NCI-H146 treated with DMSO at 0.1 percent for 48 hours (cell line): ENCODE data around the gene PEMT.
A peak's percentile ranks its signal among the peaks of the same experiment; 100 is the strongest.
"Not testable (repeated sequence)": the region's sequence is repeated elsewhere in the genome, so short reads cannot be mapped to it uniquely, and the experiment has no call there.

Experiments
- DNase-seq: peaks from one replicate; lab custom pipeline; 2025; ENCODE audit not compliant: unreplicated experiment; lab: John Stamatoyannopoulos, UW

PEMT gene

GRCh38 chr17:17492085-17492484 is 99.4 kb downstream of the PEMT start:
- no peak for DNase-seq

GRCh38 chr17:17491546-17491988 is 99.9 kb downstream of the PEMT start:
- DNase-seq = no peak

- DNase-seq = no peak
These were observed 100.5 kb downstream of the PEMT start for GRCh38 chr17:17491031-17491471.

DNA sequence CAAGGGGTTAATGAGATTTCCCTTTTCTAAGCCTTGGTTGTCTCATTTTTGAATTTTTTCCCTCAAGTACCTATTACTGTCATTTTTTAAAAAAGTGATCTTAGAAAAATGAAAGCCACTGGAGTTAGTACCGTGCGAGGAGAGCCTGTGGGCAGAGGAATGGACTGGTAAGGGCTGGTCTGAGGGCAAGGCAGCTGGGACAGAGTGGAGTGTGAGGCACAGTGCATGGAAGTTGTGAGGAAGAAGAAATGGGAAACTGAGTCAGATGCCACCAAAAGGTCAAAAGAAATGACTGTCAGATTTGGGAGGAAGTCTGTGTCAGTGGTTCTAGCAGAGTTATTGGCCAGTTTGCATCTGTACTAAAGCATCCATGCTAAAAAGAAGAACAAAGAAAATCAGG is 103.5 kb downstream of the PEMT start:
- no peak for DNase-seq

- not testable (repeated sequence) for DNase-seq
These were observed 105.1 kb downstream of the PEMT start for GRCh38 chr17:17486416-17486815.

DNA sequence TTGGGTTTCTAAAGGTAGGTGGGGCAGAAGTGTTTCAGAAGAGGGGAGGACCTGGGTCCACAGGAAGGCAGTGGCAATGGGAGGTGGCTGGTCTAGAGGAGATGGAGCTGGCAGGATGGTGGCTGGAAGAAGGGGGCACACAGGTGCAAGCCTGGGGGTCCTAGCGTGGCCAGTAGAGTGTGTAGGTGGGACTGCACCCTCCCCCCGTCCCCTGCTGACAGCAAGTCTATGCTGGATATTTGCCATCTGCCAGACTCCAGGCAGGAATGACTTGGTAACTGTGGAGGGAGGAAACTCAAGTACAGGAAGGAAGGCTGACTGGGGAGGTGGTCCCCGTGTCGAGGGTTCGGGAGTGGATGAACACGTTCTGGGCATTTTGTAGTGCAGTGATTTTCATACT is 106.1 kb downstream of the PEMT start:
- no peak for DNase-seq

DNA sequence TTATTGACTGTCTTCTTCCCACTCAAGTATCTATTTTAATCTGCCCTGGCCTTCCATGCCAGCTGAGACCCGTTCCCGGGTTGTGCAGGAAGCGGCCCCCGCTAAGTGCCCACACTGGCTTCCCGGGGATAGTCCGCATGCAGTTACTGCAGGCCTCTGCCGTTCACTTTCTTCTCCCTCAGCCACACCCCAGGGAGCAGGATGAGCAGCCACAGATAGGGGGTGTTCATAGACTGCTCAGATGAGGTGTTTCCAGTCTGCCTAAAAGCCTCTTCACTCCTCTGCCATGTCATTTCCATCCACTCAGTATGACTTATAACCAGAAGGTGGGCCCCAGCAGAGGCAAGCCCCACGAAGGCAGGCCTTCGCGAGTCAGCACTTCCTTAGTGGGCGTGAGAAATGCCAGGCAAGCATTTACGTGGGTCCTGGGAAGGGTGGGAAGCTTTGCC is 107.0 kb downstream of the PEMT start:
- no peak for DNase-seq

- no peak for DNase-seq
These were observed 109.6 kb downstream of the PEMT start for GRCh38 chr17:17481860-17482259.

DNA sequence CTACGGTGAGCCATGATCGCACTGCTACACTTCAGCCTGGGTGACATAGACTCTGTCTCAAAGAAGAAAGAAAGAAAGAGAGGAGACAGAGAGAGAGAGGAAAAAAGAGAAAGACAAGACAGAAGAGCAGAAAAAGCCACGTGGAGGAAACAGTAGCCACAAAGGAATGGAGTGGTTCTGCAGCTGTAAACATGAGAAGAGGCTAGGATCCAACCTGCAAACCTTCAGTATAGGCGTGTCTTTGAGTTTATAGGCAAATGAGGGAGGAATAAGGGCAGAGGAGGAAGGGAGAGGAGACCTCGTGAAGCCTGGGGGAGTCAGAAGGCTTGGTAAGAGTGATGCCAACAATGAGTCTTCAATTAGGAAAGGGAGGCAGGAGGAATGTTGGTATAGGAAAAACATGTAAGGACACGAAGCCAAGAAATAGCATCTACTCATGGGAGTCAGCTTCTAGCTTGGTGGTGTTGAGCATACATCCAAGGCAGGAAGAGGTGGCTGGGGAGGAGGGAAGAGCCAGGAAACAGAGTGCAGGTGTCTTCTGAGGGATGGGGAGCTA is 110.8 kb downstream of the PEMT start:
- no peak for DNase-seq

DNA sequence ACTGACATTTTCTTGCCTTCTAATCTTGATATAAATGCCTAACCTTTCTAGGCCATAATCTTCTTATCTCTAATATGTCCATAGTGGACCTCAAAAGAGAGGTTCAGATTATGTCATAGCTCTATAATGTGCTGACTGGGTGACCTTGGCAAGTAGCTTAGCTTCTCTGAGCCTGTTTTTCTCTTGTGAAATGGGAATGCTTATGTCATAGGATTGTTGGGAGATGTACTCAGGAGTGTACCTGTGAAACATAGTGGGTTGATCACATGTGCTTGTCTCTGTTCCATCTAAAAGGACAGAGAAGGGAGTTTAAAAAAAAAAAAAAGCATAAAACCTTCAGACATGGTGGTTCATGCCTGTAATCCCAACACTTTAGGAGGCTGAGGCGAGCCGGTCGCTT is 112.3 kb downstream of the PEMT start:
- no peak for DNase-seq

DNA sequence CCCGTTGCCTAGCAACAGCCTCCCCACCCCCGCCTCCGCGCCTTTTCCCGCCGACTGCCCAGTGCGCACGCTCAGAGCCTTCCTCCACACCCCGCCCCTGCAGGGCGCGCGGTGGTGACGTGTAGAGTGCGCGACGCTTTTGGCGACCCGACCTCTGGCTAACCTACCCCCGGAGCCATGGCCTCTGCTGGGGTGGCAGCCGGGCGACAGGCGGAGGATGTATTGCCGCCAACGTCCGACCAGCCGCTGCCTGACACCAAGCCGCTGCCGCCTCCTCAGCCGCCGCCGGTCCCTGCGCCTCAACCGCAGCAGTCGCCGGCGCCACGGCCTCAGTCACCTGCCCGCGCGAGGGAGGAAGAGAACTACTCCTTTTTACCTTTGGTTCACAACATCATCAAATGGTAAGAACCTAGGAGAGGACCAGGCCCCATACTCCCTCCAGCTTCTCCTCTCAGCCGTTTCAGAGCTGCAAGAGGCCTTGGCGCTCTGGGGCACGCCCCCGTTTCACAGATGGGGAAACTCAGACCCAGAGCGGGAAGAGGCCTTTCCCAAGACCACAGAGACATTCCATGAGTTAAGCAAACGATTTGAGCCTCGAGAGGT is 114.5 kb downstream of the PEMT start, which contains the start of gene MED9:
TSS of gene MED9 (plus strand) at position 136 of the 603 bp plus-strand sequence. CDS start at position 178, 42 bp downstream.
- peak; percentile 82 for DNase-seq

DNA sequence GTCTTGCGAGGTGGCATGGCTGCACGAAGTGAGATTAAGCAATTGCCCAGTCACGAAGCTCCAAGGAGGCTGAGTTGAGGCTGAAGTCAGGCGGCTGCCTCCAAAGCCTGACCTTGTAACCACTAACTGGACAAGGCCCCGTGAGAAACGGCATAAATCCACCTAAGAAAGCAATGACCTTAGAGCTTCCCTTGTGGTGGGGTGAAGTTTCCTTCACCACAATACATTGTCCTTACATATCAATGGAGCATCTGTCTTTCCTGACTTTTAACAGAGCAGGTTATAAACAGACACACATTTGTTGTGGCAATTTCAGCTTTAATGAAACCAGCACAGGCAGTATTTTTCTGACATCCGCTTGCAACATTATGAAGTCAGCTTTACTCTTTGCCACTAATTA is 117.2 kb downstream of the PEMT start:
- DNase-seq = no peak

- peak; percentile 49 for DNase-seq
These were observed 119.1 kb downstream of the PEMT start for GRCh38 chr17:17472333-17472920.

DNA sequence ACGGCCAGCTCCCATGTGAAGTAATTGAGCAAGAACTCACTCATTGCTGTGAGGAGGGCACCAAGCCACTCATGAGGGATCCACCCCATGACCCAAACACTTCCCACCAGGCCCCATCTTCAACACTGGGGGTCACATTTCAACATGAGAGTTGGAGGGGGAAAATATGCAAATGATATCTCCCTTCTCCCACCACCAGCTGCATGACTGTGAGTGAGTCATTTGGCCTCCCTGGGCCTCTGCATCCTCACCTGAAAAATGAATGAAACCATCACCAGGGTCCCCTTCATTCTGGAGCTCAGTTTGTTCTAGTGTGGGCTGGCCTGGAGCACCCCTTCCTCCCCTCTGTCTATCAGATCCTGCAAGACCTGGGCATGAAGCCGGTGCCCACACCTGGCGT is 121.5 kb downstream of the PEMT start:
- no peak for DNase-seq

DNA sequence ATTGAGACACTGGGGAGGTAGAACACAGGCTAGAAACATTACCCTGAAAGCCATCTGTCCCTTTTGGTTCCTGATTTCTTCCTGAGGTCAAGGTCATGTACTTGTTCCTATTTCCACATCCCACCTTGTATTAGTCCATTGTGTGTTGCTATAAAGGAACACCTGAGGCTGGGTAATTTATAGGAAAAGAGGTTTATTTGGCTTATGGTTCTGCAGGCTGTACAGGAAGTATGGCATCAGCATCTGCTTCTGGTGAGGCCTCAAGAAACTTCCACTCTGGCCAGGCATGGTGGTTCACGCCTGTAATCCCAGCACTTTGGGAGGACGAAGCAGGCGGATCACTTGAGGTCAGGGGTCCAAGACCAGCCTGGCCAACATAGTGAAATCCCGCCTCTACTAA is 122.2 kb downstream of the PEMT start:
- DNase-seq = no peak

DNA sequence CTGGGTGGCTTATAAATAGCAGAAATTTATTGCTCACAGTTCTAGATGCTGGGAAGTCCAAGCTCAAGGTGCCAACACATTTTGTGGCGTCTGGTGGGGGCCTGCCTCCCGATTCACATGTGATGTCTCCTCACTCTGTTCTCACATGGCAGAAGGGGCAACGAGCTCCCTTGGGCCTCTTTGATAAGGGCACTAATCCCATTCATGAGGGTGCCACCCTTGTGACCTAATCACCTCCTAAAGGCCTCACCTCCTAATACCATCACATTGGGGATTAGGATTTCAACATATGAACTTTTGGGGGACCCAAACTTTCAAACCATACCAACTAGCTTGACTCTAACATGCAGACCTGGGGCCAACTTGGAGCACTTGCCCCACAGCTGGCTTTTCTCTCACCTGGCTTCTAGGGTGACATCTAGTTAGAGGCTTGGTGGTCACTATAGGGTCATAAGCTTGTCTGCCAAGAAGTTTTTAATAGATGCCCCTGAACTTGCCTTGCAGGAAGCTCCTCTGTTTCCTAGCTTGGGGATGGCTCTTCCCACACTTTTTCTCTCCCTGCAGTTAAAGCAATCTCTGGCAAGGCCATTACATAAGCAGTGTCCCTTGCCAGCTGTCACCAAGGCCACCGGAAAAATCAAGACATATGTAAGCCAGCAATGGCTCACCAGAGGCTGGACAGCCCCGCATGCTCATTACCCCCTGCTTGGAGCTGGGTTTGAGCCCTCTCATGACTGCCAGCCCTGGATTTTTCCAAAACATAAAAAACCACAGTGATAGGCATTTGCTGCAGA is 123.1 kb downstream of the PEMT start:
- DNase-seq = no peak

DNA sequence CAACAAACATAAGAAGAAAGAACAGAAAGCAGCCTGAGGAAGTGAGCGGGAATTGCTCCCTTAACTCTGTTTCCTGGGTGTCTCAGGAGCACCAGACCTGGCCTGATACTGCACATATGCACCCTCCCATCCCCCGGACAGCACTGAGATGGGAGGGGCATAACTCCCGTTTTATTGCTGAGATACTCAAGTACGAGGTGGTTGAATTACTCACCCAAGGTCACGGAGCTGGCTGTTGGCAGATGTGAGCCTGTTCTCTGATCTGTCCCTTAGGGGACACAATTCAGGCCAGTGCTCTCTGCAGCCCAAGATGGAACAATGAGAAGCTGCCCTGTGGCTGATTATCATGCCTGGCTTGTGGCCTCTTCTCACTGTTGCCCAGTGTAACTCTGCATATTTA is 123.8 kb downstream of the PEMT start:
- no peak for DNase-seq

DNA sequence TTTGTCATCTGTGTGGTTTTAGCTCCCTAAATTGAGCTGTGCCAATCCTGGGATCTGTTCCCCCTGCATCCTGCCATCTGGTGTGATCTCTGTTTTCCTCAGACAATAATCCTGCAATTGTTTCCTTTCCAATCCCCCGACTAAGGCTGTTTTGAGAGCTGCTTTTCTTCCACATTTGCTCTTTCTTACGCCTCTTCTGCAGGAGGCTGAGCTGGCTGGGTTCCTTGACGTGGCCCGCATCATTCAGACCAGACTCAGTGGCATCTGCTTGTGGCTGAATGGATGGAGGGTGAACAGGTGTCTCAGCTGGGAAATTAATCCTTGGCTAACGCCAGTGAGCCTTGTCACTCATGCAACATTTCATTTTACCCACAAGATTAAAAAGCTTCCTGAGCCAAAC is 124.5 kb downstream of the PEMT start:
- DNase-seq = no peak

DNA sequence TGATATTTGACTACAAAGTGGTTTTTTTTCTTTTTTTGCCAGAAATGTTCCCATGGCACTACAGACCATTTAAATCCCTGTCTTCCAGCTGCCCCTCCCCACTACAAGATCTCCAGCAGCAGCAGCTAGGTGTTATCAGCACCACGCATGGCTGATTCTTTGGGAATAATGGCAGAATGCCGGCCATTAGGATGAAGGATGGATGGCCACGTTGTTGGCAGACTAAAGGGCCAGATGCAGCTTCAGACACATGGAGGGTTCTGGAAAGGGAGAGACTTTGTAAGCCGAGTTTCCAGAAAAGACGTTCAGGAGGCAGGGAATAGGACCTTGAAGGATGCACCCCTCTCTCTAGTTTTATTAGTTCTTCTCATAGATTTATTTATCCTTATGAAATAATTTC is 125.0 kb downstream of the PEMT start:
- no peak for DNase-seq

DNA sequence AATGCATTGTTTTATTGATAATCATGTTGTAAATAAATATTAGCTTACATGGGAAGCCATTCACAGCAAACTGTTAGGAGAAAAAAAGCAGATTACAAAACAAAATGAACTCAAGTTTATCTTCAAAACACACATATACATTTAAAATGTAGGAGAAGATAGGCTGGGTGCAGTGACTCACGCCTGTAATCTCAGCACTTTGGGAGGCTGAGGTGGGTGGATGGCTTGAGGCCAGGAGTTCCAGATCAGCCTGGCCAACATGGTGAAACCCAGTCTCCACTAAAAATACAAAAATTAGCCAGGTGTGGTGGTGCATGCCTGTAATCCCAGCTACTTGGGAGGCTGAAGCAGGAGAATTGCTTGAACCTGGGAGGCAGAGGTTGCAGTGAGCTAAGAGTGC is 125.6 kb downstream of the PEMT start:
- DNase-seq = not testable (repeated sequence)

DNA sequence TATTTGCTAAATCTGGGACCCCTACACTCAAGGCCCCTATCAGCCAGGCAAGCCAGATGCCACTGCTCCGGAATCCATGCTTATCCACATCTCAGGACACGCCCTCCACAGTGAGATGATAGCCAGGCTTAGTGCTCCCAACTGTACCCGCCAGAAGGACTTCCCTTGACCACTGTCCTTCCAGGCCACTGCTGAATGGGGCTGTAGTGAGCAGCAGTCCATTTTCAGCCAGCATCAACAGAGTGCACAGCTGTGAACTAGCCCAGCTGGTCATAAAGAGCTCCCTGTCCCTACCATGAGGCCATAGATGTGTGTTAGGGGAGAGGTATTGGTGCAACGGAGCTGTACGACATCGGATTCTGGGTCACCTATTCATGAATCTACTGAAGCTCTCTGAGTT is 127.7 kb downstream of the PEMT start:
- no peak for DNase-seq
